HL-60 (cell line): ENCODE data around the gene C14orf132.

Experiments
- DNase-seq, 2 experiments: peaks; one replicate each; pipeline ENCODE4 v3.0.0-alpha.2; 2010 to 2020; ENCODE audit warnings: low read depth in 1 of 2, low spot score in 1 of 2
- H3K27ac ChIP-seq: fragments of 250-450 bp; sonication (Bioruptor Pico); replicated peaks from 2 replicates; pipeline ENCODE4 v1.5.1; 2020; ENCODE audit warnings: mild to moderate bottlenecking, moderate library complexity
- H3K27me3 ChIP-seq: fragments of 250-450 bp; sonication (Bioruptor Pico); 2 replicates; pipeline ENCODE4 v1.5.1; 2021; ENCODE audit warnings: mild to moderate bottlenecking, moderate library complexity; ENCODE audit not compliant: insufficient read depth, poor library complexity, severe bottlenecking
- H3K4me3 ChIP-seq: replicated peaks from 2 replicates; pipeline ENCODE4 v1.5.1; 2011; ENCODE audit warnings: mild to moderate bottlenecking, control low read depth, low read length; ENCODE audit not compliant: insufficient read depth
- CTCF ChIP-seq: IDR thresholded peaks from one replicate; pipeline ENCODE4 v1.5.1; 2011; ENCODE audit warnings: low read length, control low read depth, inconsistent platforms; ENCODE audit not compliant: insufficient read depth
- GABPA ChIP-seq: IDR thresholded peaks from 2 replicates; pipeline ENCODE4 v1.6.1; 2012; ENCODE audit warnings: low read depth
- POLR2AphosphoS5 ChIP-seq: IDR thresholded peaks from 2 replicates; pipeline ENCODE4 v1.6.1; 2012; ENCODE audit warnings: low read depth
- REST ChIP-seq: IDR thresholded peaks from 2 replicates; pipeline ENCODE4 v1.6.1; 2012; ENCODE audit warnings: low read depth; ENCODE audit not compliant: insufficient replicate concordance
- SPI1 ChIP-seq: IDR thresholded peaks from 2 replicates; pipeline ENCODE4 v1.6.1; 2012; ENCODE audit warnings: low read depth, mild to moderate bottlenecking, borderline replicate concordance

Gene C14orf132

DNA sequence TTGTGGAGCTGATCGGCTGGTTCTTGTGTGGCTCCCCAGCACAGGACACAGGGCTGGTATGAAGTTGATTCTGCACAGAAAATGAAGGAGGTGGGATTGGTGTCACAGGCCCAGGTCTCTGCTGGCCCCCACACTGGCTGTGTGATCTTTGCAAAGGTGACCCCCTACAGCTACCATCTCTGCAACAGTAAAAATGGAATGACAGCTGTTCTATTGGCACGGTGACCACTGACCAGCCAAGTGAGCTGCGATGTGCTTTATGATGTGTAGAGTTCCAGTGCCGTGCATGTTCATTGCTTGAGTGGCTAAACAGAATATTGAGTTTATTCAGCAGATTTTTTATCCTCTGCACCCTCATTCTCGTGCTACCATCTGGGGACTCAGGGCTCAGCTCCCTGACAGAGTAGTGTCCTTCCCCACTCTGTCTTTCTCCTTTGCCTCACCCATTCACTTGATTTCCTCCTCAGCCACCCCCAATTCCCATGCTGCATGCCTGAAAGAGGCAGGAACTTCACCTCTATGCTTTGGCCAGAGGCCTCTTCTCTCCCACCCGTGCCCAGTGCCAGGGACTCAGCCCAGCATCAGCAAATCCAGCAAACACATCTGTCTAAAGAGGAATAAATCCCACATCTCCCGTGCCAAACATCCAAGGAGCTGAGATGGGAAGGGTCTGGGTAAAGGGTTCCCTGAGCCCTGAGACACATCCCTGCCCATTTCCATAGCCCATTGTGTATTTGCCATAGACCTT is 21.2 kb downstream of the C14orf132 start:
- Histone ChIP-seq H3K4me3 (no peak overlapping the region), H3K27ac (no peak overlapping the region), H3K27me3 (no peaks in the 10 kb centered on the region)
- no peak for TF ChIP-seq CTCF
- TF ChIP-seq POLR2AphosphoS5, result no peak
- no peak for TF ChIP-seq REST
- TF ChIP-seq SPI1, result no peak
- no peak for TF ChIP-seq GABPA
- no peak for DNase-seq

DNA sequence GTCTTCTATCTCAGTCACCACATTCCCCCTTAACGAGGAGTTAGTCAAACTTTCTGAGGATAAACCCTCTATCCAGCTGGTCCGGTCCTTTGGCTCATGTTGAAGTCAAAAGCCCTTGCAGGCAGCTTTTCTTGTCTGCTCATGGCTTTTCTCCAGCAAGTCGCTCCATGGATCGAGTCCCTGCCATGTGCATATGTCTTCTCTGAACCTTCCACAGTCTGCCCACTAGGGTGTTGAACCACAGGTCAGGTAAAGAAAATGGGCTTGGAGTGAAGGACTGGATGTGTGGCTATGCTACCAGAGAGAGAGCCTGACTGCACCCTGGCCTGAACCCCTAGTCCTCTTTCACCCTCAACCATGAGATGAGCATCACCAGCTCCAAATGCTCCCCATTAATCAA is 22.8 kb downstream of the C14orf132 start:
- TF ChIP-seq GABPA (no peak), POLR2AphosphoS5 (no peak), SPI1 (no peak), CTCF (no peak)
- Histone ChIP-seq H3K27me3 (peaks cover 4% of the 10 kb centered on the region), H3K27ac (no peak overlapping the region), H3K4me3 (no peak overlapping the region)
- no peak for DNase-seq

DNA sequence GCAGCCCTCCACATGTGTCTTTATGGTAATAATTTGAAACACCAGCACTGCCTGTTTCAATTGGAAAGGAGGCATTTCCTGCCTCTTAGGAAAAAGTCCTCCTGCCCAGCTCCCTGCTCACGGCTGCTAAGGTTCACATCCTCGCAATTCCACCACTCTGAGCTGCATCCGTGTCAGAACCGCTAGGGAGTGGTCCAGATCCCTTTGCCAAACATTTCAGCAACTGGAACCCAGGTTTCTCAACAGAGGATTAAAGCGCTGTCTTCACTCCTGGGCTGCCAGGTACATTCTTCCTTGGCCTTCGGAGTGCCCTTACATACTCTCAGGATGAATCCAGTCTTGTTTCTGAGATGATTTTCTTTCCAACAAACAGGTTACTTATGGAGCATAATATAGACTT is 23.3 kb downstream of the C14orf132 start:
- no peak for TF ChIP-seq CTCF
- TF ChIP-seq POLR2AphosphoS5, result no peak
- TF ChIP-seq GABPA, result no peak
- no peak for TF ChIP-seq SPI1
- TF ChIP-seq REST, result no peak
- no peak for DNase-seq

DNA sequence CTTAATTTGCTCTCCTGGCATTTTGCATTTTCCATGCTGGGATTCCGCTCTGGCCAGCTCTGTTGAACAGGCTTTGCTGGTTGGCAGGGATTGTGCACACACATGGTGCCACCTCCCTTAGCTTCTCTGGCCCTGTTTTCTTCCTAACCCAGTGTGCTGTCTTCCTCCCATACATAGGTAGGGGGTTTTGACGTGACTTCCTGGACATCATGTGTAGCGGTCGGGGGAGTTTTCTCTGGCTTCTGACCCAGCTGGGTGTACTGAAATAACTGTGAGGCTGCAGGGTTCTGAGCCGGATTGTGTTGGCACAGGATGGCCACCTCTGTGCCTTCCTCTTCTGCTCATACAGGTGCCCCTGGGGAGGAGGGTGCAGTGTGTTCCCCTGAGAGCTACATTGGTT is 25.7 kb downstream of the C14orf132 start:
- Histone ChIP-seq H3K27ac (no peak overlapping the region), H3K27me3 (peaks cover 4% of the 10 kb centered on the region), H3K4me3 (no peak overlapping the region)
- DNase-seq, result no peak
- TF ChIP-seq POLR2AphosphoS5 (no peak), SPI1 (no peak), REST (no peak), GABPA (no peak), CTCF (no peak)

More for the DNA sequence above, 23.3 kb downstream of the C14orf132 start:
- no peak overlapping the region for H3K27ac ChIP-seq
- peaks cover 4% of the 10 kb centered on the region for H3K27me3 ChIP-seq
- H3K4me3 ChIP-seq, result no peak overlapping the region
